ENCODE data around the gene PADI4.

DNA sequence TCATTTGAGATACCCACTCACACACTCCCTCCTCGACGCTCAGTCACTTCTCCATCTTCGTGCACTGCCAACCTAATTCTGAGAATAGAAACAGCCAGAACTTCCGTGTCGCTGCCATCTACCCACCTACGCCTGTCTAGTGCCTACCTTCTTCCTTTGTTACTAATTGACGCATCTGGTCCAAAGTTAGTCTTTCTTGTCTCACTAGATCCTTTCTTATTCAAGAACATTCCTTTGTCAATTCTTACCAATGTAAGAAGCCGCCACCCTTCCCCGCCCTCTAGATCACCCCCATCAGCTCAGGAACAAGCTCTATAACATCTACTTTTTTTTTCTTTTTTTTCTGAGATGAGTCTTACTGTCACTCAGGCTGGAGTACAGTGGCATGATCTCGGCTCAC is 67.7 kb downstream of the PADI4 start:
- TF ChIP-seq RAD21 (IDR thresholded peaks at IDR 0.05; ENCODE audit: low read length) (no peak), CTCF (conservative IDR thresholded peaks at IDR 0.05; ENCODE audit: low read depth, low read length) (no peak), POLR2A (IDR thresholded peaks at IDR 0.05; ENCODE audit: low read depth, low read length) (no peak), MAFK (IDR thresholded peaks at IDR 0.05; ENCODE audit: low read depth, low read length) (no peak), RCOR1 (IDR thresholded peaks at IDR 0.05; ENCODE audit: insufficient replicate concordance, low read length) (no peak), MXI1 (IDR thresholded peaks at IDR 0.05; ENCODE audit: borderline replicate concordance, low read depth, low read length) (no peak), RFX5 (IDR thresholded peaks at IDR 0.05; ENCODE audit: low read depth, low read length) (no peak), SMC3 (IDR thresholded peaks at IDR 0.05; ENCODE audit: low read depth, low read length) (no peak), MAZ (IDR thresholded peaks at IDR 0.05; ENCODE audit: borderline replicate concordance, low read depth, low read length) (no peak), USF2 (IDR thresholded peaks at IDR 0.05; ENCODE audit: low read depth, low read length) (no peak)

Data from IMR-90 (cell line).